Cerebellar nuclear complex (tissue), 1 donor: ENCODE results near the gene TOGARAM1.
"Not testable (repeated sequence)": the region's sequence is repeated elsewhere in the genome, so short reads cannot be mapped to it uniquely, and the experiment has no call there.

Experiments
- DNase-seq, 2 experiments: peaks; one replicate each; lab custom pipeline; 2025; lab: John Stamatoyannopoulos, UW

Gene TOGARAM1

GRCh38 chr14:45038865-45039264 is 76.9 kb downstream of the TOGARAM1 start:
- no peak for DNase-seq

- no peak for DNase-seq
These were observed 77.4 kb downstream of the TOGARAM1 start for GRCh38 chr14:45039390-45039789.

DNA sequence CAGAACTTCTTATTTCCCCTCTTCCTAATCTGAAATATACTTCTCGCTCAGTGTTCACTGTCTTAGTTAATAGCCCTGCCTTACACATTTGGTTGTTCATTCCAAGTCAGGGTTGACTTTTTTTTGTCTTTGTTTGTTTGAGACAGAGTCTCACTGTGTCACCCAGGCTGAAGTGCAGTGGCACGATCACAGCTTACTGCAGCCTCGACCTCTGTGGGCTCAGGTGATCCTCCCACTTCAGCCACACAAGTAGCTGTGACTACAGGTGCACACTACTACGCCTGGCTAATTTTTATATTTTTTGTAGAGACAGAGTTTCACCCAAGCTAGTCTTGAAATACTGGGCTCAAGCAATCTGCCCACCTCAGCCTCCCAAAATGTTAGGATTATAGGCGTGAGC is 79.7 kb downstream of the TOGARAM1 start:
- no peak for DNase-seq

DNA sequence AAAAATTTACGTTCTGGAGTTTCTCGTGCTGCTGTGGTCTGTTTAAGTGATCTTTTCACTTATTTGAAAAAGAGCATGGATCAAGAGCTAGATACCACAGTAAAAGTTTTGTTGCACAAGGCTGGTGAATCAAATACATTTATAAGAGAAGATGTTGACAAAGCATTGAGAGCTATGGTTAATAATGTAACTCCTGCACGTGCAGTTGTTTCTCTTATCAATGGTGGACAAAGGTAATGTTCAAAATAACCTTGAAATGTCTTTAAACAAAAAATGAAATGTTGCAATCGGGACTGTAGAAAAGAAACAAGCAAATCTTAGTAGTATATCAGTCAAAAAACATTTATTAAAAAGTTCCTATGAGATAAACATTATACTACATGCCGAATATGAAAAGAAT is 82.6 kb downstream of the TOGARAM1 start:
- DNase-seq: no peak

DNA sequence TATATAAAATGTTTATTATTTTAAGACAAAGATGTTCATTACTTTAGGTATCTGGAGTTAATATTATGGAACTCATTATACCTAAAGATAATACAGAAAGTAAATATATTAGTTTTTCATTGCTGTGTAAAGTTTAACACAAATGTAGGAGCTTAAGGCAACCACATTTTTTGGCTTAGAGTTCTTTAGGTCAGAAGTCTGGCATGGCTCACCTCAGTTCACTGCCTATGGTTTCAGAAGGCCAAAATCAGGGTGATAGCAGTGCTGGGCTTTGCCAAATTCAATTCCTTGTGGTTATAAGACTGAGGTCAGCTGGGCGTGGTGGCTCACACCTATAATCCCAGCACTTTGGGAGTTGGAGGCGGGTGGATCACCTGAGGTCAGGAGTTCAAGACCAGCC is 86.4 kb downstream of the TOGARAM1 start:
- DNase-seq: no peak

DNA sequence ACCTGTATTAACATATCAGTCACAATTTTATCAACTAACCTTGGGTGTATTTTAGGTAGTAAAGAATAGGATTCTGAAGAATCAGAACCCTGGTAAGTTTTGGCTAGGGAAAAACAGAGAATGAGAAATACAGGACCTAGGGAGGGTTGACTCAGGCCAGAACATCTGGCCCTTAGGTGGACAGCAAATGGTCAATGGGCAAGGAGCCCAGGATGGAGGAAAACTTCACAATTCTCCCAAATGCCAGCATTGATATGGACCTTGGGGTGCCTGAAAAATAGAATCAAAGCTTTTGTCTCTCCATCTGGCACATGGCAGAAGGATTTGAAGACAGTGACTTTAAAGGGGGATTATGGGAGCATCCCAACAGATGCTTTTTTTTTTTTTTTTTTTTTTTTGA is 89.2 kb downstream of the TOGARAM1 start:
- no peak for DNase-seq

DNA sequence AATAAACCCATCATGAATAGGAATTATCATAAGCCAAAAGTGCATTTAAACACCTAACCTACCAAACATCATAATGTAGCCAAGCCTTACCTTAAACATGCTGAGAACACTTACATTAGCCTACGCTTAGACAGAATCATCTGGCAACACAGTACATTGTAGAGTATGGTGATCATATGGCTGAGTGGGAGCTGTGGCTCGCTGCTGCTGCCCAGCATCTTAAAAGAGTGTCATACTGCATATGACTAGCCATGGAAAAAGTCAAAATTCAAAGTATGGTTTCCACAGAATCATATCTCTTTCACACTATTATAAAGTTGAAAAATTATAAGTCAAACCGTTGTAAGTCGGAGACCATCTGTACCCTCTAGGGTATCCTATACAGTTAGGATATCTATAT is 89.9 kb downstream of the TOGARAM1 start:
- DNase-seq: no peak

GRCh38 chr14:45057349-45057748 is 95.4 kb downstream of the TOGARAM1 start:
- no peak for DNase-seq

DNA sequence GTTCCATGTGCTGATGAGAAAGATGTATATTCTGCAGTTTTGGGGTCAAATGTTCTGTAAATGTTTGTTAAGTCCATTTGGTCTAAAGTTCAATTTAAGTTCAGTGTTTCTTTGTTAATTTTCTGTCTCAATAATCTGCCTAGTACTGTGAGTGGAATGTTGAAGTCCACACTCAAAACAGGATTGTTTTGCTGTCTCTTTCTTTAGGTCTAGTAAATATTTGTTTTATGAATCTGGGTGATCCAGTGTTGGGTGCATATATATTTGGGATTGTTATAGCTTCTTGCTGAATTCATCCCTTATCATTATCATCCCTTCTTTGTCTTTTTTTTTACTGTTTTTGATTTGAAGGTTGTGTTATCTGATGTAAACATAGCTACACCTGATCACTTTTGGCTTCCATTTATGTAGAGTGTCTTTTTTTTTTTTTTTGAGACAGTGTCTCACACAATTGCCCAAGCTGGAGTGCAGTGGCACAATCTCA is 95.9 kb downstream of the TOGARAM1 start:
- DNase-seq: no peak

- no peak for DNase-seq
These were observed 98.6 kb downstream of the TOGARAM1 start for GRCh38 chr14:45060551-45060950.

DNA sequence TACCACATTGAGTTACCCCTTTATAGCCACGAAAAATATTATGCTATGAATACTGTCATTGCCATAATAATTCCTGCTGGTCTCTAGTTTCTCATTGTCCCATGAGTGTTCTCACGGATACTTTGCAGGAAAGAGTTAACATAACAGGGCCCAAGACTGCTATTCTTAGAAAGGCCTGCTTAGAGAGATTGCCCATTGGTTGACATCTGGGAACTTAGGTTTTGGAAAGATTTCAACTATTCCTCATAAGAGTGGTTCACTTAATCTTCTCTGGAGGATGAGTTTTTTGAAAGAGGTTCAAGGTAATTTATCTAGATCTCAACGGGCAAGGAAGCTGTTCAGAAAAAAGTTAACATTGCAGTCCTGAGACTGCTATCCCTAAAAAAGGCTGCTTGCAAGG is 103.5 kb downstream of the TOGARAM1 start:
- DNase-seq: no peak

DNA sequence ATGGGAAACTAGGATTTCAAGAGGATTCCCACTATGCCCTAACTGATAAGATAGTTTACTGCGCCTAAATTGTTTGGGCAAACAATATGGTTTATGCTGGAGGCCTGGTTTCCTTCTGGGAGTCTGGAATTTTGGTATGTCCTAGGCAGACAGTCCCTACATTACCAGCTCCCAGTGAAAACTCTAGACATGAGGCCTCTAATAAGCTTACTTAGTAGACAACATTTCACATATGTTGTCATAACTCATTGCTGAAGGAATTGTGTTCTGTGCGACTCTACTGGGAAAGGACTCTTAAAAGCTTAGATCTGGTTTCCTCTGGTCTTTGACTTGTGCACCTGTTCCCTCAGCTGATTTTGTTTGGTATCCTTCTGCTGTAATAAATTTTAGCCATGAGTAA is 104.0 kb downstream of the TOGARAM1 start:
- DNase-seq: no peak

DNA sequence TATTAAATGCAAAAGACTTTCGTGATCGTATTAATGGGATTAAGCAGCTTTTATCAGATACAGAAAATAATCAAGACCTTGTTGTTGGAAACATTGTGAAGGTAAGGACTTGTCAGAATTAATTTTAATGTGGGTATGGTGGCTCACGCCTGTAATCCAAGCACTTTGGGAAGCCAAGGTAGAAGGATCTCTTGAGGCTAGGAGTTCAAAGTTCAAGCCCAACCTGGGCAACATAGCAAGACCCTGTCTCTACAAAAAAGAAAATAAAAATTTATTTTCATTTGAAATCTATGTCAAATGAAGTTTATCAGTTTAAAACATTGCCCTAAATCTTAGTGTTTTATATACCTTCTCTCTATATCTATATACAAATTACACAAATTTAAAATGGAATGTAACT is 104.7 kb downstream of the TOGARAM1 start:
- DNase-seq: no peak

DNA sequence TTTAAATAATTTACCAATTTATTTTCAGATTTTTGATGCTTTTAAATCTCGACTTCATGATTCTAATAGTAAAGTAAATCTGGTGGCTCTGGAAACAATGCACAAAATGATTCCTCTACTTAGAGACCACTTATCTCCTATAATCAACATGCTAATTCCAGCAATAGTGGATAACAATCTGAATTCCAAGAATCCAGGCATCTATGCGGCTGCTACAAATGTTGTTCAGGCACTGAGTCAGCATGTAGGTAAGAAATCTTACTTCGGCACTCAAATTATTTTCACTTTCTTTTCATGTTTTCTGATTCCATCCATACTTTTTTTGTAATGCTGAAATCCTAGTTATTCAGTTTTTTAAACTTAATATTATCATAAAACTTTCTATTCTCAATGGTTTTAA is 106.4 kb downstream of the TOGARAM1 start:
- no peak for DNase-seq

DNA sequence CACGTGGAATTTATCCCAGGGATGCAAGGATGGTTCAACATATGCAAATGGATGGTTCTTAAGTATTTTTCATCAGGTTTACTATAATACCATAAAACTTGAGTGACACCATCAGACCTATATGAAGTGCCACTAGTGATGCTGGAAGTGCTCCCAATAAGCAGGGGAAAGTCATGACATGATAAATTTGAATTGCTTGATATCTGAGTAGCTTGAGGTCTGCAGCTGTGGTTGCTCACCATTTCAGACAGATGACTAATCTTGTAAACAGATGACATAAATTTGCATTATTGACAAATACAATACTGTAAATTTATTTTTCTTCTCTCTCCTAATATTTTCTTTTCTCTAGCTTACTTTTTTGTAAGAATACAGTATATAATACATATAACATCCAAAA is 108.2 kb downstream of the TOGARAM1 start:
- DNase-seq: no peak

GRCh38 chr14:45072126-45072525 is 110.1 kb downstream of the TOGARAM1 start:
- DNase-seq: no peak

DNA sequence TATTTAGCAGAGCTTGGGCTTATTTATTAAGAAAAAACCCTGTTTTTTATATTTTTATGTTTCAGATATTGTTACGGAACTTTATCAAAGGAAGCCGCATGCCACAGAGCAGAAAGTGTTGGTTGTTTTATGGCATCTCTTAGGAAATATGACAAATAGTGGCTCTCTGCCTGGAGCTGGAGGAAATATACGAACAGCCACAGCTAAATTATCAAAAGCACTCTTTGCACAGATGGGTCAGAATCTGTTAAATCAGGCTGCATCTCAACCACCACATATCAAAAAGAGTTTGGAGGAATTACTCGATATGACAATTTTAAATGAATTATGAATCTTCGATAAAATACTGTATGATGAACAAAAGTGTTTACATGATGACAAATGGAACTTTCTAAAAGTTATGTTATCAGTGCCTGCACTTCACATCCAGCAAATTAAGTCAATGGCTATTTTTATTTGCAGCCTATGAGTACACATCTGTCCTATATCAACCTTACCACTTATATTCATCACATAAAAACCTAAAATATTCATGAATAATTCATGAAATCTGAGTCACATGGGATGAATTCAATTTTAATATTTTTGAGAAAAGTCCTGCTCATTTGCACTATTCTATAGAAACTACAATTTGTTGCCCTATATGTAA is 111.4 kb downstream of the TOGARAM1 start:
- DNase-seq: no peak

DNA sequence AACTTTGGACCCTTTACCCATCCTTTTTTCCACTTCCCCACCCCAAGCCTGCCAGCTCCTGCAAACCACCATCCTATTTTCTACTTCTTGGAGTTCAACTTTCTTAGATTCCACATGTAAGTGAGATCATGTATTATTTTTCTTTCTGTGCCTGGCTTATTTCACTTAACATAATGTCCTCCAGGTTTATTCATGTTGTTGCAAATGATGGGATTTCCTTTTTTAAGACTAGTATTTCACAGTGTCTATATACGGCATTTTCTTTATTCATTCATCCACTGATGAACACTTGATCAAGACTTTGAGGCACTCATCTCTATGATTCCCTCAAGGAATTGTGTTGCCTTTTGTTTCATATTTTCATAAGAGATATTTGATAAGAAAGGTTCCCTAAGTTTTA is 116.3 kb downstream of the TOGARAM1 start:
- no peak for DNase-seq

DNA sequence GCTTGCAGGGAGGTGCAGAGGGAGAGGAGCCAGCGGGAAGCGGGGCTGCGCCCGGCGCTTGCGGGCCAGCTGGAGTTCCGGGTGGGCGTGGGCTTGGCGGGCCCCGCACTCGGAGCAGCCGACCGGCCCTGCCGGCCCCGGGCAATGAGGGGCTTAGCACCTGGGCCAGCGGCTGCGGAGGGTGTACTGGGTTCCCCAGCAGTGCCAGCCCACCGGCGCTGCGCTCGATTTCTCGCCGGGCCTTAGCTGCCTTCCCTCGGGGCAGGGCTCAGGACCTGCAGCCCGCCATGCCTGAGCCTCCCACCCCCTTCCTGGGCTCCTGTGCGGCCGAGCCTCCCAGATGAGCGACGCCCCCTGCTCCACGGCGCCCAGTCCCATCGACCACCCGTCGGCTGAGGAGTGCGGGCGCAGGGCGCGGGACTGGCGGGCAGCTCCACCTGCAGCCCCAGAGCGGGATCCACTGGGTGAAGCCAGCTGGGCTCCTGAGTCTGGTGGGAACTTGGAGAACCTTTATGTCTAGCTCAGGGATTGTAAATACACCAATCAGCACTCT is 118.5 kb downstream of the TOGARAM1 start:
- DNase-seq: not testable (repeated sequence)

DNA sequence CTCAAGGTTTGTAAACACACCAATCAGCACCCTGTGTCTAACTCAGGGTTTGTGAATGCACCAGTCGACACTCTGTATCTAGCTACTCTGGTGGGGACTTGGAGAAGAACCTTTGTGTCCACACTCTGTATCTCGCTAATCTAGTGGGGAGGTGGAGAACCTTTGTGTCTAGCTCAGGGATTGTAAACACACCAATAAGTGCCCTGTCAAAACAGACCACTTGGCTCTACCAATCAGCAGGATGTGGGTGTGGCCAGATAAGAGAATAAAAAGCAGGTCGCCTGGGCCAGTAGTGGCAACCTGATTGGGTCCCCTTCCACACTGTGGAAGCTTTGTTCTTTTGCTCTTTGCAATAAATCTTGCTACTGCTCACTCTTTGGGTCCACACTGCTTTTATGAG is 119.1 kb downstream of the TOGARAM1 start:
- not testable (repeated sequence) for DNase-seq

GRCh38 chr14:45082420-45082819 is 120.4 kb downstream of the TOGARAM1 start:
- no peak for DNase-seq

DNA sequence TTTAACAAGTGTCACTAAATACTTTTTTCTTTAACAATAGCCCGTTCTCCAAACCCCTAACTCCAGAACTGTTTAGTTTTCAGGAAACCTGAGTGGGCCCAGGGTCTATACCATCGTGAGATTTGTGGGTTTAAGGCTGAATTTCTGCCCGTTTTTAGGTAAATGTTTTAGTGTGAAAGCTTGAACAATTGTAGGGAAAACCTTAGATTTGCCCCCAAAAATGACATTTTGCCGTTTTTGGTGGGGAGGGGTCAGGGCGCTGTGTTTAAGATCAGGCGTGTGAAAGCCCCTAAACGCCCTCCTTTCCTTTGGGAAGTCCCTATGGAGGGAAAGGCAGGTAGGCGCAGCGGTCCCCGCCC is 121.6 kb downstream of the TOGARAM1 start:
- DNase-seq: no peak

DNA sequence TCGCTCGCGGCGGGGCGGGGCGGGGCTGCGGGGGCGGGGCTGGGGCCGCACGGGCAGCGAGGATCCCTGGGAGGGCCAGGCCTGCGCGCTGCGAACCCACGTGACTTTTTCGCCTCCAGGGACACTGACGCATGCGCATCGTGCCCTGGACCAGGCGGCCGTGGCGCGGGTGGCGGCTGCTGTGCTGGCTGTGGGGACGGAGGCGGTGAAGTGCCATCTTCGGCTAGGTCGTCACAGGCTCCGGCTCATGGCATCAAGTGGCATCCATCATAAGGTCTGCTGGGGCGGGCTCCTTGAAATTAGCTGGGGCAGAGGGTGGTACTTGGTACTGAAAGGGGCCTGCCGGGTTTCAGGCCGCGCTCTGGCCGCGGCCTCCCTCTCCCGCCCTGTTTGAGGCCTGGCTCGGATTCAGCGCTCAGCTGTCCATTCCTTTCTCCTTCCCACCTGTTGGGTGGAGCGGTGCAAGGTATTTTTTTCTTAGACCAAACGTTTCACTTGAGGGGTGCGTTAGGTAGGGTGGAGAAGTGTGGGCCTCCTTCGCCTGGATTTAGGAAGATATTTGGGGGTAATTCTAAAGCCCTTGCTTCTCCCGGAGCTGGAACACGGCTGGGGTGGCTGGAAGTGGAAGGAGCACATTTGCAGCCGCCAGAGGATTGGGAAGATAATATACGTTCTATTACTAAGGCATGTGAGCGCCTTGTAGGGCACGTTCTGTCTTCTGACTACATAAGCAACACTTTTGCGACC is 122.2 kb downstream of the TOGARAM1 start, which contains the start of gene PRPF39:
PRPF39 (plus strand) TSS at position 141 of the 747 bp plus-strand sequence. CDS start 11,124 bp downstream, outside the sequence.
- peak; percentile 22 to 84 for DNase-seq
